Keratinocyte (primary cell): ENCODE measurements around the gene SPOPL. TPM values are rescaled to one million over a fixed set of nuclear protein-coding genes. Genes with fewer than 3 reads are reported as not detected.

Experiments used
- DNase-seq: peaks from one replicate; pipeline ENCODE4 v3.0.0-alpha.2; 2011; ENCODE audit warnings: low read depth, missing footprints, low spot score
- FAIRE-seq: peaks from 2 replicates; lab custom pipeline; 2011; peaks lifted over from hg19 to GRCh38; lab: Jason Lieb, UNC
- H2AFZ ChIP-seq: 2 replicates; pipeline ENCODE4 v1.6.0; 2012; ENCODE audit warnings: low read length, control low read depth, inconsistent platforms; ENCODE audit not compliant: control insufficient read depth
- H3K27ac ChIP-seq: 2 replicates; pipeline ENCODE4 v1.5.1; 2011; ENCODE audit warnings: low read length; ENCODE audit not compliant: control insufficient read depth, insufficient read depth
- H3K27me3 ChIP-seq: 3 replicates; pipeline ENCODE4 v1.6.0; 2011; ENCODE audit warnings: low read length; ENCODE audit not compliant: control insufficient read depth, insufficient read depth; ENCODE audit errors: extremely low read depth
- H3K36me3 ChIP-seq, 2 experiments: 2 replicates in 1 of 2; 3 replicates in 1 of 2; pipeline ENCODE4 v1.5.1; 2011; ENCODE audit warnings: low read length in 2 of 2, mild to moderate bottlenecking in 1 of 2; ENCODE audit not compliant: control insufficient read depth in 2 of 2, insufficient read depth in 2 of 2; ENCODE audit errors: extremely low read depth in 1 of 2
- H3K4me1 ChIP-seq: 3 replicates; pipeline ENCODE4 v1.5.1; 2011; ENCODE audit warnings: low read length; ENCODE audit not compliant: control insufficient read depth, insufficient read depth; ENCODE audit errors: extremely low read depth
- H3K4me2 ChIP-seq: 3 replicates; pipeline ENCODE4 v1.6.0; 2011; ENCODE audit warnings: low read depth, low read length; ENCODE audit not compliant: control insufficient read depth, insufficient read depth; ENCODE audit errors: extremely low read depth
- H3K4me3 ChIP-seq, 3 experiments: fragments of 200-600 bp in 1 of 3; sonication (generic) in 1 of 3; 2 replicates in 2 of 3; 3 replicates in 1 of 3; pipeline ENCODE4 v1.5.1; 2011 to 2016; ENCODE audit warnings: low read length in 3 of 3, mild to moderate bottlenecking in 3 of 3, control low read depth in 2 of 3, inconsistent platforms in 1 of 3, low read depth in 1 of 3, mixed read lengths in 1 of 3, mixed run types in 1 of 3, moderate library complexity in 1 of 3; ENCODE audit not compliant: control insufficient read depth in 2 of 3, insufficient read depth in 2 of 3; ENCODE audit errors: extremely low read depth in 1 of 3
- H3K79me2 ChIP-seq: 2 replicates; pipeline ENCODE4 v1.6.0; 2012; ENCODE audit warnings: low read length; ENCODE audit not compliant: control insufficient read depth, insufficient read depth
- H3K9ac ChIP-seq: 3 replicates; pipeline ENCODE4 v1.6.0; 2011; ENCODE audit warnings: low read length; ENCODE audit not compliant: control insufficient read depth, insufficient read depth; ENCODE audit errors: extremely low read depth
- H3K9me1 ChIP-seq: 3 replicates; pipeline ENCODE4 v1.6.0; 2011; ENCODE audit warnings: low read length; ENCODE audit not compliant: control insufficient read depth, insufficient read depth; ENCODE audit errors: extremely low read depth
- H3K9me3 ChIP-seq: 2 replicates; pipeline ENCODE4 v1.5.1; 2012; ENCODE audit warnings: low read depth, low read length; ENCODE audit not compliant: control insufficient read depth
- H4K20me1 ChIP-seq: 3 replicates; pipeline ENCODE4 v1.6.0; 2011; ENCODE audit warnings: low read length; ENCODE audit not compliant: control insufficient read depth, insufficient read depth; ENCODE audit errors: extremely low read depth
- CTCF ChIP-seq, 3 experiments: IDR thresholded peaks in 1 of 3; conservative IDR thresholded peaks in 1 of 3; optimal IDR thresholded peaks in 1 of 3; 2 replicates in 2 of 3; 3 replicates in 1 of 3; pipeline versions ENCODE3 to v1.5.1; 2011; ENCODE audit warnings: low read length in 3 of 3, mild to moderate bottlenecking in 3 of 3, moderate library complexity in 2 of 3, control low read depth in 1 of 3, inconsistent platforms in 1 of 3; ENCODE audit not compliant: insufficient read depth in 2 of 3; ENCODE audit errors: extremely low read depth in 1 of 3
- EZH2 ChIP-seq: IDR thresholded peaks from one replicate; pipeline ENCODE4 v1.6.1; 2012; ENCODE audit warnings: inconsistent platforms, mild to moderate bottlenecking, low read length, moderate library complexity
- dilution Hi-C: fragments of 300-500 bp; cut with MboI; formaldehyde crosslinking; loops from one replicate; pipeline ENCODE4 v1.7.0; 2020; ENCODE audit warnings: low sequenced_read_pairs; ENCODE audit not compliant: extremely low pct_ligation_motif_present
- polyA plus RNA-seq, 5 experiments: library from polyadenylated mRNA; depleted of rRNA in 3 of 5; stranded (reverse) in 3 of 5; stranded (forward) in 1 of 5; unstranded in 1 of 5; fragments of >200 nt; gene quantifications; 1 replicate in 1 of 5; 2 replicates in 3 of 5; 3 replicates in 1 of 5; pipeline versions ENCODE4 v1.2.1 to v1.2.3, GENCODE V29; 2011 to 2012; ENCODE audit warnings: missing spikeins in 2 of 5, low read depth in 1 of 5, low replicate concordance in 1 of 5

The SPOPL gene
- polyA plus RNA-seq, 1 donor (not counting 4 experiments of a cell fraction or from before 2014, with no cell fraction given), result 16.5 TPM

GRCh38 chr2:138493334-138493733, 8.2 kb upstream of the SPOPL start:
- no peak overlapping the region for H3K9ac ChIP-seq
- DNase-seq (peak; percentile 40), FAIRE-seq (peak; percentile 95)
- H4K20me1 ChIP-seq, result no peaks in the 10 kb centered on the region
- H3K79me2 ChIP-seq, result no peaks in the 10 kb centered on the region
- H3K4me2 ChIP-seq, result peak overlapping the region; percentile 11
- no peaks in the 10 kb centered on the region for H3K9me3 ChIP-seq
- no peak overlapping the region for H3K4me3 ChIP-seq
- TF ChIP-seq CTCF (optimal IDR thresholded peaks at IDR 0.05 in 1 of 3, IDR thresholded peaks at IDR 0.05 in 1 of 3, conservative IDR thresholded peaks at IDR 0.05 in 1 of 3; ENCODE audit: extremely low read depth in 1 of 3, insufficient read depth in 2 of 3, low read length in 3 of 3) (no peak), EZH2 (no peak)
- dilution Hi-C loops, result no loop called here
- H3K36me3 ChIP-seq, result peaks cover 4 to 6% of the 10 kb centered on the region in 2 experiments
- H3K4me1 ChIP-seq, result peaks cover 13% of the 10 kb centered on the region
- no peaks in the 10 kb centered on the region for H3K27me3 ChIP-seq
- no peaks in the 10 kb centered on the region for H3K9me1 ChIP-seq
- H2AFZ ChIP-seq, result peak overlapping the region; percentile 64
- H3K27ac ChIP-seq, result no peak overlapping the region

GRCh38 chr2:138494265-138494966, 7.2 kb upstream of the SPOPL start:
- H3K9ac ChIP-seq, result no peak overlapping the region
- no peaks in the 10 kb centered on the region for H3K27me3 ChIP-seq
- no peak overlapping the region for H2AFZ ChIP-seq
- H3K27ac ChIP-seq, result no peak overlapping the region
- H3K4me2 ChIP-seq, result no peak overlapping the region
- H3K36me3 ChIP-seq, result peaks cover 4 to 6% of the 10 kb centered on the region in 2 experiments
- dilution Hi-C loops, result no loop called here
- H3K9me1 ChIP-seq, result no peaks in the 10 kb centered on the region
- H3K4me1 ChIP-seq, result peaks cover 13% of the 10 kb centered on the region
- DNase-seq, result no peak
- H3K9me3 ChIP-seq, result no peaks in the 10 kb centered on the region
- no peaks in the 10 kb centered on the region for H3K79me2 ChIP-seq
- no peak overlapping the region for H3K4me3 ChIP-seq
- no peak for FAIRE-seq
- no peaks in the 10 kb centered on the region for H4K20me1 ChIP-seq
- TF ChIP-seq CTCF (optimal IDR thresholded peaks at IDR 0.05 in 1 of 3, IDR thresholded peaks at IDR 0.05 in 1 of 3, conservative IDR thresholded peaks at IDR 0.05 in 1 of 3; ENCODE audit: extremely low read depth in 1 of 3, insufficient read depth in 2 of 3, low read length in 3 of 3) (no peak), EZH2 (no peak)
